ENCODE results near the gene FRMPD4.

DNA sequence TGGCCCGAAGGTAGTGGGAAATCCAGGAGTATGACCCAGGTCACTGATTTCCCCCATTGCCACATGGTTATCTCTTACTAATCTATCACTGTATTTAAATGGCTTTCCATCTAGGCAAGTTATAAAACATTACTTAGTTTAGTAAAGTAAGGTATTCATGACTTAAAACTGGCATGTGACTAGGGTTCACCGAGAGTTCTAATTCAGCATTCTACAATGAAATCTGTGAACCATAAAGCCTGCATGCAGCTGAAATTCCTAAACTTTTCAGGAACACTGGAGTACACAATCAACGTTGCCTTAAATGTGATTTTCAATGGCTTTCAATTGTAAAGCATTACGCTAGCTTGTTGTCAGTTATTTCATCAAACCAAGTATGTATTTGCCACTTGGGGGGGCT is 630.2 kb downstream of the FRMPD4 start:
- TF ChIP-seq, protein P1, sequence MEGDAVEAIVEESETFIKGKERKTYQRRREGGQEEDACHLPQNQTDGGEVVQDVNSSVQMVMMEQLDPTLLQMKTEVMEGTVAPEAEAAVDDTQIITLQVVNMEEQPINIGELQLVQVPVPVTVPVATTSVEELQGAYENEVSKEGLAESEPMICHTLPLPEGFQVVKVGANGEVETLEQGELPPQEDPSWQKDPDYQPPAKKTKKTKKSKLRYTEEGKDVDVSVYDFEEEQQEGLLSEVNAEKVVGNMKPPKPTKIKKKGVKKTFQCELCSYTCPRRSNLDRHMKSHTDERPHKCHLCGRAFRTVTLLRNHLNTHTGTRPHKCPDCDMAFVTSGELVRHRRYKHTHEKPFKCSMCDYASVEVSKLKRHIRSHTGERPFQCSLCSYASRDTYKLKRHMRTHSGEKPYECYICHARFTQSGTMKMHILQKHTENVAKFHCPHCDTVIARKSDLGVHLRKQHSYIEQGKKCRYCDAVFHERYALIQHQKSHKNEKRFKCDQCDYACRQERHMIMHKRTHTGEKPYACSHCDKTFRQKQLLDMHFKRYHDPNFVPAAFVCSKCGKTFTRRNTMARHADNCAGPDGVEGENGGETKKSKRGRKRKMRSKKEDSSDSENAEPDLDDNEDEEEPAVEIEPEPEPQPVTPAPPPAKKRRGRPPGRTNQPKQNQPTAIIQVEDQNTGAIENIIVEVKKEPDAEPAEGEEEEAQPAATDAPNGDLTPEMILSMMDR (conservative IDR thresholded peaks at IDR 0.05 in 1 of 2, IDR thresholded peaks at IDR 0.05 in 1 of 2; ENCODE audit: low read depth in 1 of 2, low read length in 2 of 2) = no peak
- no peak for TF ChIP-seq EZH2 (IDR thresholded peaks at IDR 0.05; ENCODE audit: low read length, missing control alignments)
